ENCODE data around the gene PCSK5.

DNA sequence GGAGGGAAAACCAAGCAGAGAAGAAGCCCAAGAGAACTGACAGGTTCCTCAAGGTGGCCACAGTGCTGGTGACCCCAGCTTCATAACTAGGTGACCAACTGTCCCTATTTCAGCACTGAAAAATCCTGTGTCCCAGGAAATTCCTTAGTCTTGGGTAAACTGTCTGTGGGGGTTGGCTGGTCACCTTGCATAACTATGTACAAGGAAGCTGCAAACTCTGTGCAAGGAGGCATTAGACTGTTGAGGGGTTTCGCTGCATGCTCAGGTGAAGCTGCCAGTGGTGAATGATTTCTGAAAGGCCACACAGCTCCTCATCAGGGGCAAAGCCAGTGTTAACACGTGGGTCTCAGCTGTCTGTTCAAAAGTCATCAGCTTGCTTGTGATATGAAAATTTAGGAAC is 36.9 kb downstream of the PCSK5 start:
- TF ChIP-seq POLR2A (IDR thresholded peaks at IDR 0.05) (no peak), POLR2AphosphoS5 (IDR thresholded peaks at IDR 0.05) (no peak), EP300 (IDR thresholded peaks at IDR 0.05) (no peak)
- TF ChIP-seq, protein P1, sequence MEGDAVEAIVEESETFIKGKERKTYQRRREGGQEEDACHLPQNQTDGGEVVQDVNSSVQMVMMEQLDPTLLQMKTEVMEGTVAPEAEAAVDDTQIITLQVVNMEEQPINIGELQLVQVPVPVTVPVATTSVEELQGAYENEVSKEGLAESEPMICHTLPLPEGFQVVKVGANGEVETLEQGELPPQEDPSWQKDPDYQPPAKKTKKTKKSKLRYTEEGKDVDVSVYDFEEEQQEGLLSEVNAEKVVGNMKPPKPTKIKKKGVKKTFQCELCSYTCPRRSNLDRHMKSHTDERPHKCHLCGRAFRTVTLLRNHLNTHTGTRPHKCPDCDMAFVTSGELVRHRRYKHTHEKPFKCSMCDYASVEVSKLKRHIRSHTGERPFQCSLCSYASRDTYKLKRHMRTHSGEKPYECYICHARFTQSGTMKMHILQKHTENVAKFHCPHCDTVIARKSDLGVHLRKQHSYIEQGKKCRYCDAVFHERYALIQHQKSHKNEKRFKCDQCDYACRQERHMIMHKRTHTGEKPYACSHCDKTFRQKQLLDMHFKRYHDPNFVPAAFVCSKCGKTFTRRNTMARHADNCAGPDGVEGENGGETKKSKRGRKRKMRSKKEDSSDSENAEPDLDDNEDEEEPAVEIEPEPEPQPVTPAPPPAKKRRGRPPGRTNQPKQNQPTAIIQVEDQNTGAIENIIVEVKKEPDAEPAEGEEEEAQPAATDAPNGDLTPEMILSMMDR (IDR thresholded peaks at IDR 0.05), result no peak

All from stomach (tissue), 4 donors.